GM12873 (cell line): ENCODE data around the gene PRKAG3.

Experiments
- CTCF ChIP-seq: IDR thresholded peaks from 2 replicates; pipeline ENCODE4 v1.5.1; 2012; ENCODE audit warnings: low read depth, mild to moderate bottlenecking, moderate library complexity, low read length, control low read depth; ENCODE audit not compliant: insufficient read depth; ENCODE audit errors: missing control alignments

PRKAG3 gene

GRCh38 chr2:218826791-218827190 is 4.8 kb downstream of the PRKAG3 start:
- TF ChIP-seq CTCF = no peak

- TF ChIP-seq CTCF = no peak
These were observed 7.6 kb downstream of the PRKAG3 start for GRCh38 chr2:218824004-218824403.

GRCh38 chr2:218823196-218823855 is 8.3 kb downstream of the PRKAG3 start:
- no peak for TF ChIP-seq CTCF

GRCh38 chr2:218822622-218823021 is 9.0 kb downstream of the PRKAG3 start:
- no peak for TF ChIP-seq CTCF

- TF ChIP-seq CTCF = no peak
These were observed 9.9 kb downstream of the PRKAG3 start for GRCh38 chr2:218821605-218822211.

GRCh38 chr2:218820746-218821369 is 10.7 kb downstream of the PRKAG3 start:
- no peak for TF ChIP-seq CTCF

GRCh38 chr2:218819093-218819492 is 12.5 kb downstream of the PRKAG3 start:
- TF ChIP-seq CTCF = no peak
